Mononuclear cell (primary cell): ENCODE results near the gene NTN1. TPM values are rescaled to one million over a fixed set of nuclear protein-coding genes. Genes with fewer than 3 reads are reported as not detected.

Source experiments
- H3K27me3 ChIP-seq: 2 replicates; pipeline ENCODE4 v1.6.0; 2011; ENCODE audit warnings: low read length, control low read depth; ENCODE audit not compliant: insufficient read depth
- H3K4me1 ChIP-seq: 2 replicates; pipeline ENCODE4 v1.5.1; 2011; ENCODE audit warnings: mild to moderate bottlenecking, low read length, control low read depth; ENCODE audit not compliant: insufficient read depth
- H3K4me3 ChIP-seq: 2 replicates; pipeline ENCODE4 v1.5.1; 2011; ENCODE audit warnings: mild to moderate bottlenecking, low read length, moderate library complexity
- H3K9me3 ChIP-seq: 2 replicates; pipeline ENCODE4 v1.5.1; 2011; ENCODE audit warnings: low read depth, mild to moderate bottlenecking, control low read depth, low read length
- total RNA-seq: library from RNA; depleted of rRNA; stranded (reverse); fragments of >200 nt; gene quantifications from one replicate; pipeline ENCODE4 v1.2.3, GENCODE V29; 2012

Gene NTN1
- total RNA-seq, 1 donor, result 0.21 TPM

GRCh38 chr17:9230346-9230745 is 209.0 kb downstream of the NTN1 start:
- no peaks in the 10 kb centered on the region for H3K9me3 ChIP-seq
- H3K4me3 ChIP-seq, result no peak overlapping the region
- peaks cover 4% of the 10 kb centered on the region for H3K4me1 ChIP-seq
- no peaks in the 10 kb centered on the region for H3K27me3 ChIP-seq

GRCh38 chr17:9230861-9231260 is 209.6 kb downstream of the NTN1 start:
- Histone ChIP-seq H3K27me3 (no peaks in the 10 kb centered on the region), H3K9me3 (no peaks in the 10 kb centered on the region), H3K4me1 (peaks cover 4% of the 10 kb centered on the region), H3K4me3 (no peak overlapping the region)

- no peaks in the 10 kb centered on the region for H3K9me3 ChIP-seq
- H3K4me1 ChIP-seq, result peaks cover 1% of the 10 kb centered on the region
- H3K27me3 ChIP-seq, result no peaks in the 10 kb centered on the region
- H3K4me3 ChIP-seq, result no peak overlapping the region
Measured at GRCh38 chr17:9231449-9232154, 210.3 kb downstream of the NTN1 start.

- H3K4me1 ChIP-seq, result no peaks in the 10 kb centered on the region
- H3K9me3 ChIP-seq, result no peaks in the 10 kb centered on the region
- no peak overlapping the region for H3K4me3 ChIP-seq
- H3K27me3 ChIP-seq, result no peaks in the 10 kb centered on the region
Measured at GRCh38 chr17:9232155-9232475, 210.8 kb downstream of the NTN1 start.

GRCh38 chr17:9232591-9233270 is 211.4 kb downstream of the NTN1 start:
- Histone ChIP-seq H3K4me3 (no peak overlapping the region), H3K9me3 (no peaks in the 10 kb centered on the region), H3K27me3 (no peaks in the 10 kb centered on the region), H3K4me1 (no peaks in the 10 kb centered on the region)

GRCh38 chr17:9233271-9233599 is 211.9 kb downstream of the NTN1 start:
- no peaks in the 10 kb centered on the region for H3K4me1 ChIP-seq

GRCh38 chr17:9233761-9234160 is 212.5 kb downstream of the NTN1 start:
- Histone ChIP-seq H3K27me3 (no peaks in the 10 kb centered on the region), H3K4me1 (peaks cover under 1% of the 10 kb centered on the region), H3K4me3 (no peak overlapping the region), H3K9me3 (no peaks in the 10 kb centered on the region)

More at GRCh38 chr17:9233271-9233599, 211.9 kb downstream of the NTN1 start:
- Histone ChIP-seq H3K27me3 (no peaks in the 10 kb centered on the region), H3K9me3 (no peaks in the 10 kb centered on the region), H3K4me3 (no peak overlapping the region)

GRCh38 chr17:9234389-9234945 is 213.2 kb downstream of the NTN1 start:
- H3K4me1 ChIP-seq, result peaks cover 8% of the 10 kb centered on the region
- no peaks in the 10 kb centered on the region for H3K27me3 ChIP-seq
- no peak overlapping the region for H3K4me3 ChIP-seq
- H3K9me3 ChIP-seq, result no peaks in the 10 kb centered on the region

- no peak overlapping the region for H3K4me3 ChIP-seq
- H3K4me1 ChIP-seq, result peaks cover 11% of the 10 kb centered on the region
- no peaks in the 10 kb centered on the region for H3K9me3 ChIP-seq
- no peaks in the 10 kb centered on the region for H3K27me3 ChIP-seq
Measured at GRCh38 chr17:9235346-9235745, 214.0 kb downstream of the NTN1 start.

GRCh38 chr17:9236286-9237052 is 215.2 kb downstream of the NTN1 start:
- H3K27me3 ChIP-seq, result no peaks in the 10 kb centered on the region
- H3K4me3 ChIP-seq, result no peak overlapping the region
- H3K4me1 ChIP-seq, result peaks cover 16% of the 10 kb centered on the region
- no peaks in the 10 kb centered on the region for H3K9me3 ChIP-seq

GRCh38 chr17:9237053-9237410 is 215.7 kb downstream of the NTN1 start:
- Histone ChIP-seq H3K4me1 (peaks cover 16% of the 10 kb centered on the region), H3K27me3 (no peaks in the 10 kb centered on the region), H3K4me3 (no peak overlapping the region), H3K9me3 (no peaks in the 10 kb centered on the region)

- Histone ChIP-seq H3K27me3 (no peaks in the 10 kb centered on the region), H3K4me1 (peaks cover 16% of the 10 kb centered on the region), H3K4me3 (no peak overlapping the region), H3K9me3 (no peaks in the 10 kb centered on the region)
Measured at GRCh38 chr17:9237661-9238301, 216.5 kb downstream of the NTN1 start.

- Histone ChIP-seq H3K9me3 (no peaks in the 10 kb centered on the region), H3K4me3 (no peak overlapping the region), H3K4me1 (peaks cover 16% of the 10 kb centered on the region), H3K27me3 (no peaks in the 10 kb centered on the region)
Measured at GRCh38 chr17:9238340-9239245, 217.3 kb downstream of the NTN1 start.

- Histone ChIP-seq H3K9me3 (no peaks in the 10 kb centered on the region), H3K4me3 (peak overlapping the region; percentile 30), H3K27me3 (no peaks in the 10 kb centered on the region), H3K4me1 (peaks cover 16% of the 10 kb centered on the region)
Measured at GRCh38 chr17:9239246-9239792, 218.0 kb downstream of the NTN1 start.
